Endodermal cell (in vitro differentiated cells): Measurements from ENCODE around the gene LLGL2. TPM values are rescaled to one million over a fixed set of nuclear protein-coding genes. Genes with fewer than 3 reads are reported as not detected.

Experiments
- DNase-seq: peaks from one replicate; pipeline ENCODE4 v3.0.0-alpha.2; 2017
- H3K27ac ChIP-seq: 2 replicates; pipeline ENCODE4 v1.5.1; 2013; ENCODE audit warnings: mild to moderate bottlenecking, low read depth, low read length, moderate library complexity
- H3K27me3 ChIP-seq: 2 replicates; pipeline ENCODE4 v1.6.1; 2013; ENCODE audit warnings: mild to moderate bottlenecking, low read length, moderate library complexity; ENCODE audit not compliant: insufficient read depth, control insufficient read depth, poor library complexity, severe bottlenecking
- H3K36me3 ChIP-seq: 2 replicates; pipeline ENCODE4 v1.7.0; 2013; ENCODE audit warnings: mild to moderate bottlenecking, low read length, moderate library complexity; ENCODE audit not compliant: control insufficient read depth, insufficient read depth
- H3K4me1 ChIP-seq: one replicate; pipeline ENCODE4 v1.7.0; 2013; ENCODE audit warnings: low read length; ENCODE audit not compliant: control insufficient read depth, insufficient read depth
- H3K4me3 ChIP-seq: 2 replicates; pipeline ENCODE4 v1.5.1; 2013; ENCODE audit warnings: mild to moderate bottlenecking, low read length, moderate library complexity
- H3K9ac ChIP-seq: 2 replicates; pipeline ENCODE4 v1.6.1; 2013; ENCODE audit warnings: mild to moderate bottlenecking, low read length, moderate library complexity; ENCODE audit not compliant: poor library complexity, severe bottlenecking; ENCODE audit errors: extremely low read depth
- H3K9me3 ChIP-seq: 2 replicates; pipeline ENCODE4 v1.6.1; 2013; ENCODE audit warnings: mild to moderate bottlenecking, low read length, moderate library complexity; ENCODE audit not compliant: control insufficient read depth
- H3K27ac Mint-ChIP-seq: 2 replicates; pipeline ENCODE4 v1.8.0; 2020; ENCODE audit warnings: mixed read lengths
- H3K27me3 Mint-ChIP-seq: 2 replicates; pipeline ENCODE4 v1.8.0; 2021; ENCODE audit warnings: mild to moderate bottlenecking, mixed read lengths; ENCODE audit not compliant: insufficient read depth
- H3K36me3 Mint-ChIP-seq: 2 replicates; pipeline ENCODE4 v1.8.0; 2020; ENCODE audit warnings: low read depth, mixed read lengths
- H3K4me1 Mint-ChIP-seq: 2 replicates; pipeline ENCODE4 v1.8.0; 2020; ENCODE audit warnings: mixed read lengths
- H3K4me3 Mint-ChIP-seq: 2 replicates; pipeline ENCODE4 v1.8.0; 2020; ENCODE audit warnings: mild to moderate bottlenecking, moderate library complexity, mixed read lengths
- H3K9me3 Mint-ChIP-seq: 2 replicates; pipeline ENCODE4 v1.8.0; 2020; ENCODE audit warnings: mild to moderate bottlenecking, mixed read lengths
- WGBS, 2 experiments: methylation state at CpG; one replicate each; pipeline versions ENCODE4 v1.1.5 to v1.1.7; 2013; ENCODE audit warnings: missing lambda C conversion rate in 2 of 2, mixed read lengths in 1 of 2; ENCODE audit not compliant: insufficient coverage in 1 of 2, insufficient read length in 1 of 2; 5-methylcytosine and 5-hydroxymethylcytosine counted together
- total RNA-seq, 2 donors: library from RNA; stranded (reverse); fragmentation: NEBNext Ultra II Directional in 1 of 2; extraction: Animal tissue kit (Norgen Biotek cat#: 25700) in 1 of 2; gene quantifications; 2 replicates in 1 of 2; 3 replicates in 1 of 2; pipeline ENCODE4 v1.2.1, GENCODE V29; 2021
- TF ChIP-seq, protein P1 (sequence below): fragments of 200-600 bp; sonication (generic); conservative IDR thresholded peaks from 2 replicates; pipeline ENCODE4 v1.5.0; 2021; ENCODE audit warnings: antibody characterized with exemption, mild to moderate bottlenecking

LLGL2 gene
- total RNA-seq, 2 donors from 2014 or later: 128 to 149 TPM

DNA sequence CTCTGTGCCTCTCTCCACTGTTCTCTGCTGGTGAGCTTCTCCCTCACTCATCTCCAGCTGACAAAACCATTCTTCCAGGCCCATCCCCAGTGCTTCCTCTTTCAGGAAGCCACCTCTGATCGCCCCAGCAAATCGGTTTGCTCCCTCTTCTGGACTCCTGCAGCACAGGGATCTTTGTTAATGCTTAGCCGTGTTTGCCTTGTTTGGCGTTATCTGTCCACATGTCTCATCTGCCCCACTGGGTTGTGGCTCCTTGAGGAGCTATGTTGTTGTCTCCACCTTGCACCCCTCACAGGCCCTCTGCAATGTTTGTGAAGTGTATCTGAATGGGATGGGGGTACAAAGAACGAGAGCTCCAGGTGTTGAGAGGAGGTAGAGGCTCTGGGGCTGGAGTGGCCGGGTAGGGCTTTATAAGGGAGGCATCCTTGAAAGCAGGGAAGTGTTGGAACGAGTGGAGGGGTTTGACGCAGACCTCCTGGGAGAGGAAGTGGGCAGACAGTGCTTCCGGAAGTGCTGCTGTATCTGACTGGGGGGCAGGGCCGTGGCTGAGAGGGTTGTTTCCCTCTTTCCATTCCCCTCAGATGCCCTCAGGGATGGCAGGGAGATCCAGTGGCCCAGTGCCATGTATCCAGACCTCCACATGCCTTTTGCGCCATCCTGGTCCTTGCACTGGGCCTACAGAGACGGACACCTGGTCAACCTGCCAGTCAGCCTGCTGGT lies 38.0 kb upstream of the LLGL2 start:
- Mint-ChIP-seq H3K27me3 (peaks cover 44% of the 10 kb centered on the region), H3K4me3 (no peak overlapping the region), H3K36me3 (peaks cover 20% of the 10 kb centered on the region), H3K27ac (peak overlapping the region; percentile 7), H3K9me3 (no peaks in the 10 kb centered on the region), H3K4me1 (peaks cover 5% of the 10 kb centered on the region)
- no peaks in the 10 kb centered on the region for H3K9me3 ChIP-seq
- no peak overlapping the region for H3K9ac ChIP-seq
- H3K36me3 ChIP-seq: peaks cover 3% of the 10 kb centered on the region
- WGBS, 2 experiments: 85 to 94% methylated on average over 11 to 12 of the region's 12 CpGs
- H3K27me3 ChIP-seq: peaks cover 31% of the 10 kb centered on the region
- H3K27ac ChIP-seq: no peak overlapping the region
- TF ChIP-seq, protein P1, sequence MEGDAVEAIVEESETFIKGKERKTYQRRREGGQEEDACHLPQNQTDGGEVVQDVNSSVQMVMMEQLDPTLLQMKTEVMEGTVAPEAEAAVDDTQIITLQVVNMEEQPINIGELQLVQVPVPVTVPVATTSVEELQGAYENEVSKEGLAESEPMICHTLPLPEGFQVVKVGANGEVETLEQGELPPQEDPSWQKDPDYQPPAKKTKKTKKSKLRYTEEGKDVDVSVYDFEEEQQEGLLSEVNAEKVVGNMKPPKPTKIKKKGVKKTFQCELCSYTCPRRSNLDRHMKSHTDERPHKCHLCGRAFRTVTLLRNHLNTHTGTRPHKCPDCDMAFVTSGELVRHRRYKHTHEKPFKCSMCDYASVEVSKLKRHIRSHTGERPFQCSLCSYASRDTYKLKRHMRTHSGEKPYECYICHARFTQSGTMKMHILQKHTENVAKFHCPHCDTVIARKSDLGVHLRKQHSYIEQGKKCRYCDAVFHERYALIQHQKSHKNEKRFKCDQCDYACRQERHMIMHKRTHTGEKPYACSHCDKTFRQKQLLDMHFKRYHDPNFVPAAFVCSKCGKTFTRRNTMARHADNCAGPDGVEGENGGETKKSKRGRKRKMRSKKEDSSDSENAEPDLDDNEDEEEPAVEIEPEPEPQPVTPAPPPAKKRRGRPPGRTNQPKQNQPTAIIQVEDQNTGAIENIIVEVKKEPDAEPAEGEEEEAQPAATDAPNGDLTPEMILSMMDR: peak; percentile 38
- H3K4me3 ChIP-seq: no peak overlapping the region
- H3K4me1 ChIP-seq: no peaks in the 10 kb centered on the region
- peak; percentile 64 for DNase-seq

DNA sequence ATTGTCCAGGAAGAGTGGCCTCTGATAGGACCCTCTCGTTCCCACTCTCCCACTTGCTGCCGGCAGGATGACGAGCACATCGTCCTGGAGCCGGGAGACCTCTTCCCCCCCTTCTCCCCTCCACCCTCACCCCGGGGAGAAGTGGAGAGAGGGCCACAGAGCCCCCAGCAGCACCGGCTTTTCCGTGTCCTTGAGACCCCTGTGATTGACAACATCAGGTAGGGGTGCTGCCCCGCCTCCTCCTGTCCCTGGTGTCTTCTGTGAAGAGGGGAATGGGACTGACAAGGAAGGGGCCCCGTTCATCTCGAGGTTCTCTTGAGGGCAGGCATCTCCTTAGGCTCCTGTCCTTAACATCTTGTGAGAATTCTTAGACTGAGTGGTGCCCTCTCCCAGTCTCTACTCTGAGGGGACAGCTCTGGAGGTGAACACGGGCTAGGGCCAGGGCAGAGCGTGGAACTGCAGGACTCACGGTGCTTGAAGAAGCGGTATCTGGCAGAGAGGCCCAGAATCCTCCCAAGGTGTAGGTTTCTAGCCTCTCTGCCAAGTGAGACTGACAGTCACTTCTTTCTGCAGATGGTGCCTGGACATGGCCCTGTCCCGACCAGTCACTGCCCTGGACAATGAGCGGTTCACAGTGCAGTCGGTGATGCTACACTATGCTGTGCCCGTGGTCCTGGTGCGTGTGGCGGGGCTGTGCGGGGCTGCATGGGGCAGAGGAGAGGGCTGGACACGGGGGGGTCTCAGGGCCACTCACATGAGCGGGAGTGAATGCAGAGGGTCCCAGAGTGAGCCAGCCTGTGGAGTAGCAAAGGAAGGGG lies 36.6 kb upstream of the LLGL2 start:
- H3K27ac Mint-ChIP-seq: no peak overlapping the region
- TF ChIP-seq, protein P1: no peak

GRCh38 chr17:75489511-75489955 lies 36.0 kb upstream of the LLGL2 start:
- Histone ChIP-seq H3K36me3 (peaks cover 8% of the 10 kb centered on the region), H3K9me3 (no peaks in the 10 kb centered on the region), H3K27ac (no peak overlapping the region), H3K4me3 (no peak overlapping the region), H3K9ac (no peak overlapping the region), H3K4me1 (no peaks in the 10 kb centered on the region), H3K27me3 (peaks cover 10% of the 10 kb centered on the region)
- no peak overlapping the region for H3K4me3 Mint-ChIP-seq
- peaks cover 17% of the 10 kb centered on the region for H3K36me3 Mint-ChIP-seq
- no peak overlapping the region for H3K27ac Mint-ChIP-seq
- H3K9me3 Mint-ChIP-seq: no peaks in the 10 kb centered on the region
- DNase-seq: no peak
- WGBS, 2 experiments: 77 to 85% methylated on average over 10 to 14 of the region's 14 CpGs
- peaks cover 5% of the 10 kb centered on the region for H3K4me1 Mint-ChIP-seq
- H3K27me3 Mint-ChIP-seq: peaks cover 23% of the 10 kb centered on the region
- TF ChIP-seq, protein P1: no peak

More for the DNA sequence above, 36.6 kb upstream of the LLGL2 start:
- Histone ChIP-seq H3K9ac (no peak overlapping the region), H3K36me3 (peaks cover 3% of the 10 kb centered on the region), H3K27ac (no peak overlapping the region), H3K27me3 (peaks cover 17% of the 10 kb centered on the region), H3K4me1 (no peaks in the 10 kb centered on the region), H3K4me3 (no peak overlapping the region), H3K9me3 (no peaks in the 10 kb centered on the region)
- no peaks in the 10 kb centered on the region for H3K9me3 Mint-ChIP-seq
- 93 to 95% methylated on average over 16 to 24 of the region's 24 CpGs for WGBS, 2 experiments
- peaks cover 14% of the 10 kb centered on the region for H3K36me3 Mint-ChIP-seq
- H3K4me3 Mint-ChIP-seq: no peak overlapping the region
- H3K4me1 Mint-ChIP-seq: peaks cover 5% of the 10 kb centered on the region
- H3K27me3 Mint-ChIP-seq: peaks cover 30% of the 10 kb centered on the region
- DNase-seq: no peak
